Peyer's patch (tissue), 4 donors: ENCODE results near the gene C14orf119. TPM values are rescaled to one million over a fixed set of nuclear protein-coding genes. Genes with fewer than 3 reads are reported as not detected.

Experiments used
- DNase-seq, 3 donors: peaks; one replicate each; pipeline ENCODE4 v3.0.0-alpha.2; 2017 to 2019
- H3K27ac ChIP-seq, 4 donors: fragments of 200-600 bp; sonication (generic); one replicate each; pipeline ENCODE4 v1.5.1; 2016 to 2019
- H3K27me3 ChIP-seq, 2 donors: fragments of 200-600 bp; sonication (generic); one replicate each; pipeline ENCODE4 v1.5.1; 2019
- H3K36me3 ChIP-seq, 3 donors: fragments of 200-600 bp; sonication (generic); one replicate each; pipeline ENCODE4 v1.5.1; 2016 to 2019
- H3K4me1 ChIP-seq, 4 donors: fragments of 200-600 bp; sonication (generic); one replicate each; pipeline ENCODE4 v1.5.1; 2016 to 2019
- H3K4me3 ChIP-seq, 4 donors: fragments of 200-600 bp; sonication (generic); 1 replicate in 3 of 4; 2 replicates in 1 of 4; pipeline ENCODE4 v1.5.1; 2016 to 2019; ENCODE audit warnings: mild to moderate bottlenecking in 1 of 4
- H3K9me3 ChIP-seq, 4 donors: fragments of 200-600 bp; sonication (generic); one replicate each; pipeline ENCODE4 v1.5.1; 2016 to 2019; ENCODE audit warnings: mild to moderate bottlenecking in 1 of 4
- CTCF ChIP-seq, 6 experiments: fragments of 450-650 bp in 4 of 6; fragments of 200-600 bp in 2 of 6; sonication (generic) in 1 of 6; IDR thresholded peaks; one replicate each; pipeline ENCODE4 v1.5.1; 2017 to 2019; ENCODE audit warnings: antibody characterized with exemption in 6 of 6, mild to moderate bottlenecking in 3 of 6, moderate library complexity in 1 of 6
- POLR2A ChIP-seq, 2 donors: fragments of 450-650 bp; IDR thresholded peaks; one replicate each; pipeline ENCODE4 v1.5.1; 2017; ENCODE audit warnings: antibody characterized with exemption in 2 of 2, mild to moderate bottlenecking in 2 of 2, moderate library complexity in 2 of 2
- total RNA-seq, 4 donors: library from RNA; depleted of rRNA; stranded (reverse); fragments of >200 nt; gene quantifications; one replicate each; pipeline ENCODE4 v1.1.0, GENCODE V29; 2016

The C14orf119 gene
- total RNA-seq, 4 donors from 2014 or later: 5.0 to 30.3 (median 18.8) TPM

DNA sequence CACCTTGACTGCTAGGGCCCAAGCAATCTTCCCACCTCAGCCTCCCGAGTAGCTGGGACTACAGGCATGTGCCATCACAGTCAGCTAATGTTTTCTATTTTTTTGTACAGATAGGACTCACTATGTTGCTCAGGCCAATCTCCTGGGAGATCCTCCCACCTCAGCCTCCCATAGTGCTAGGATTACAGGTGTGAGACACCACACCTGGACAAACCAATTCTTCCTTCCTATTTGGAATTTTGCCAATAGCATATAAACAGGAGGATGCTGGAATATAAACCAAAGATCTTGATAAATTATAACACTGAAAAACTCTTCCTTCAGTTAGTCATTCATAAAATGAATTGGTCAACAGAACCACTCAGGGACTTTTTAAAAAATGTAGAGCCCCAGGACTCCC, 8.7 kb upstream of the C14orf119 start:
- Histone ChIP-seq H3K4me3 (no peak overlapping the region), H3K36me3 (peaks cover 0 to 100% (median 6%) of the 10 kb centered on the region in 3 donors), H3K27me3 (no peaks in the 10 kb centered on the region), H3K27ac (peak overlapping the region in 1 of 4 donors; percentile 18), H3K9me3 (no peaks in the 10 kb centered on the region), H3K4me1 (no peaks in the 10 kb centered on the region)
- no peak for DNase-seq
- TF ChIP-seq CTCF (IDR thresholded peaks at IDR 0.05): no peak
- TF ChIP-seq POLR2A (IDR thresholded peaks at IDR 0.05): no peak

DNA sequence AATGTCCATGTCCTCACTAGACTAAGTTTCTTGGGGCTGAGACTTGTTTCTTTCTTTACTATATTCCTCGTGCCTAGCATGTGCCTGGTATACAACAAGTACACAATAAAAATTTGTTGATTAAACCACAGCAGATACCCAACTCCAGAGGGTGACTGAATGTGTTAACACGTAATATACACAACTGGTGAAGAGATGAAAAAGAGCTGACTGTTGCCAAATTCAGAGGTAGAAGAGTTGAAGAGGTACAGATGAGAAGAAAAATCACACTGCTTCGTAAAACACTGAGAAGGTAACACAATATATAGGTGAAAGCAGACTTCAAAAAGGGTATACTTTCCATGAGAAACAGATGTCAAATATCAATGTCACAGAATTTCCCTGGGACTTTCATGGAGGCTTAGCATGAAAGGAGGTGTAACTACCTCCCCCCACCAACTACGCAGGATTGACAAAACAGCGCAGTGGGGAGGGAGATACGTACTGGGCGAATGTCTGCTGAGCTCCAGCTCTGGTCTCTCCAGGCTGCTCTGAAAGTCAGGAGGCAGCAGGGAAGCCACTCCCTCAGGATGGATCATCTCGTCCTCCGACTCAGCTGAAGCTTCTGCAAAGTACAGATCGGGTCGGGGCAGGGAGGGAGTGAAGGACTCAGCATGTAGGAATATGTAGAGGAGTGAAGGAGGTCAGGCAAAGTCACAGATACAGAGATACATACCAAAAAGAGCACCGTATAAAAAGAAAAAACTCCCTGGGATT, 5.6 kb upstream of the C14orf119 start:
- no peaks in the 10 kb centered on the region for H3K9me3 ChIP-seq
- no peak for TF ChIP-seq POLR2A (IDR thresholded peaks at IDR 0.05)
- TF ChIP-seq CTCF (IDR thresholded peaks at IDR 0.05): no peak
- H3K4me1 ChIP-seq: peaks cover 4 to 19% (median 6%) of the 10 kb centered on the region in 4 donors
- no peak overlapping the region for H3K27ac ChIP-seq
- DNase-seq: no peak
- no peak overlapping the region for H3K4me3 ChIP-seq
- H3K36me3 ChIP-seq: peaks cover 0 to 87% (median 6%) of the 10 kb centered on the region in 3 donors
- H3K27me3 ChIP-seq: no peaks in the 10 kb centered on the region

- Histone ChIP-seq H3K27ac (peak overlapping the region in 1 of 4 donors; percentile 3), H3K27me3 (no peaks in the 10 kb centered on the region), H3K9me3 (no peaks in the 10 kb centered on the region), H3K36me3 (peaks cover 0 to 81% (median 6%) of the 10 kb centered on the region in 3 donors), H3K4me3 (no peak overlapping the region), H3K4me1 (peaks cover 4 to 19% (median 6%) of the 10 kb centered on the region in 4 donors)
- no peak for DNase-seq
- TF ChIP-seq CTCF (IDR thresholded peaks at IDR 0.05) (no peak), POLR2A (IDR thresholded peaks at IDR 0.05) (no peak)
Measured at GRCh38 chr14:23090254-23090636, 5.1 kb upstream of the C14orf119 start.

DNA sequence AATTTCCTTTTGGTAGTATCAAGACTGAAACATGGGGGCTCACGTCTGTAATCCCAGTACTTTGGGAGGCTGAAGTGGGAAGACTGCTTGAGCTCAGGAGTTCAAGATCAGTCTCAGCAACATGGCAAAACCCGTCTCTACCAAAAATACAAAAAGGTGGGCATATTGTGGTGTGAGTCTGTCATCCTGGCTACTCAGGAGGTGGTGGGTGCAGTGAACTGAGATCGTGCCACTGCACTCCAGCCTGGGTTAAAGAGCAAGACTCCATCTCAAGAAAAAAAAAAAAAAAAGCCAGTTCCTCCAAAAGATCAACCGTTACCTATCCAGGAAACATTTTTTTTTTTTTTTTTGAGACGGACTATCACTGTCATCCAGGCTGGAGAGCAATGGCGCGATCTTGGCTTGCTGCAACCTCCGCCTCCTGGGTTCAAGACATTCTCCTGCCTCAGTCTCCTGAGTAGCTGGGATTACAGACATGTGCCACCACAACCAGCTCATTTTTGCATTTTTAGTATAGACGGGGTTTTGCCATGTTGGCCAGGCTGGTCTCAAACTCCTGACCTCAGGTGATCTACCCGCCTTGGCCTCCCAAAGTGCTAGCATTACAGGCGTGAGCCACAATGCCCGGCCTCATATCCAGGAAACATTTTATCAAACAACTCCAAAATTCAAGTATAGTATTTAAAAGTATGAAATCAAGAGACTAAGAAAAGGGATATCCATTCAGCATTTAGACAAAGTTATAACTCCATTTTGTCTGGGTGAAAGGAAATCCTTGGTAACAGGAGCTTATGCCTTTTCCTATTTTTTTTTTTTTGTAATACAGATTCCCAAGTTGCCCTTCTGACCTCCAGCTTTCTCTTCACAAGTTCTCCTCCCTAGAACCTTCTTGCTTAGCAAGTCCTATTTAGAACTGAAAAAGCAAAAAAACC, 3.7 kb upstream of the C14orf119 start:
- no peak for DNase-seq
- peaks cover 0 to 68% (median 3%) of the 10 kb centered on the region in 3 donors for H3K36me3 ChIP-seq
- H3K27ac ChIP-seq: no peak overlapping the region
- TF ChIP-seq CTCF (IDR thresholded peaks at IDR 0.05): no peak
- TF ChIP-seq POLR2A (IDR thresholded peaks at IDR 0.05): no peak
- peaks cover 6 to 19% (median 7%) of the 10 kb centered on the region in 4 donors for H3K4me1 ChIP-seq
- no peaks in the 10 kb centered on the region for H3K27me3 ChIP-seq
- no peaks in the 10 kb centered on the region for H3K9me3 ChIP-seq
- no peak overlapping the region for H3K4me3 ChIP-seq

DNA sequence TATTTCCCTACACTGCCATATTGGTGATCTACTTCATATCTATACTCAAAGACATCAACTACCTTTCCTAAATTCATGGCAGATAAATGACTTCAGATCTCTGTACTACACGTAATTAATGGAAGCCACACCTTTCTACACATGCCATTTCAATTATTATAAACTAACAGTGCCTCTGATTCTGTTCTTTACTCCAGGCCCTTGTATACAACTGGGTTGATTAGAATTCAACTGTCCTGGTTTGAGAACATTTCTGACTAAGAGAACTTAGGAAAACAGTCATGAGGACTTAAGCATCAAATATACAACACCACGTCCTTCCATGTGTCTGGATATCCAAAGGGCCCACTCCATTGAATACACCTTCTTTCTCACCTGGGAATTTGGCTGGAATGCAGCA, 2.2 kb upstream of the C14orf119 start:
- no peak overlapping the region for H3K4me3 ChIP-seq
- H3K36me3 ChIP-seq: peaks cover 0 to 59% (median 3%) of the 10 kb centered on the region in 3 donors

More for the DNA sequence above, 2.2 kb upstream of the C14orf119 start:
- TF ChIP-seq CTCF (IDR thresholded peaks at IDR 0.05): no peak
- TF ChIP-seq POLR2A (IDR thresholded peaks at IDR 0.05): no peak
- H3K9me3 ChIP-seq: no peaks in the 10 kb centered on the region
- H3K27me3 ChIP-seq: no peaks in the 10 kb centered on the region
- DNase-seq: no peak
- H3K27ac ChIP-seq: no peak overlapping the region
- peaks cover 6 to 27% (median 10%) of the 10 kb centered on the region in 4 donors for H3K4me1 ChIP-seq
